Dermis blood vessel endothelial cell (primary cell): Measurements from ENCODE around the gene SLC35E4. TPM values are rescaled to one million over a fixed set of nuclear protein-coding genes. Genes with fewer than 3 reads are reported as not detected.
A peak's percentile ranks its signal among the peaks of the same experiment; 100 is the strongest.

Source experiments
- DNase-seq: peaks from one replicate; pipeline ENCODE4 v3.0.0; 2010
- total RNA-seq: library from RNA; depleted of rRNA; stranded (reverse); fragments of >200 nt; gene quantifications from 2 replicates; pipeline ENCODE4 v1.2.3, GENCODE V29; 2014

Gene SLC35E4
- total RNA-seq, 1 donor from 2014 or later: 40.7 TPM

DNA sequence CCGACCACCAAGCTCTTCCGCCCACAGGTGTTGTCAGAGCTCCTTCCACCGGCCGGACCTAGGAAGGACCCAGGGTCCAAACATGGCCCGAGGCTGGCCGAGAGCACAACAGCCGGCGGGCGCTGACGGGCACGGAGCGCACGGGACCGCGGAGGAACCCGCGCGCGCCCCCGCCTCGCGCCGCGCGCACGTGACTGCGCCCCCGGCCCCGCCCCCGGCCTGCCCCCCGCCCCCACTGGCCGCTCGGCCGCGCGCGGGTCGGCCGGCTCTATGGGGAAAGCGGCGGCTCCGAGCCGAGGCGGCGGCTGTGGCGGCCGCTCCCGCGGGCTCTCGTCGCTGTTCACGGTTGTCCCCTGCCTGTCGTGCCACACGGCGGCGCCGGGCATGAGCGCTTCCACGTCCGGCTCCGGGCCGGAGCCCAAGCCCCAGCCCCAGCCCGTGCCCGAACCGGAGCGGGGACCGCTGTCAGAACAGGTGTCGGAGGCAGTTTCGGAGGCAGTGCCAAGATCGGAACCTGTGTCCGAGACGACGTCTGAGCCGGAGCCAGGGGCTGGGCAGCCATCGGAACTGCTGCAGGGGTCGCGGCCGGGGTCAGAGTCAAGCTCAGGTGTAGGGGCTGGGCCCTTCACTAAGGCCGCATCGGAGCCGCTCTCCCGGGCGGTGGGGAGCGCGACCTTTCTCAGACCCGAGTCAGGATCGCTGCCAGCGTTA, 59.2 kb downstream of the SLC35E4 start, which contains the start of gene OSBP2:
TSS of gene OSBP2 (plus strand) at position 235 of the 711 bp plus-strand sequence. CDS start at position 271, 36 bp downstream.
- peak; percentile 55 for DNase-seq

DNA sequence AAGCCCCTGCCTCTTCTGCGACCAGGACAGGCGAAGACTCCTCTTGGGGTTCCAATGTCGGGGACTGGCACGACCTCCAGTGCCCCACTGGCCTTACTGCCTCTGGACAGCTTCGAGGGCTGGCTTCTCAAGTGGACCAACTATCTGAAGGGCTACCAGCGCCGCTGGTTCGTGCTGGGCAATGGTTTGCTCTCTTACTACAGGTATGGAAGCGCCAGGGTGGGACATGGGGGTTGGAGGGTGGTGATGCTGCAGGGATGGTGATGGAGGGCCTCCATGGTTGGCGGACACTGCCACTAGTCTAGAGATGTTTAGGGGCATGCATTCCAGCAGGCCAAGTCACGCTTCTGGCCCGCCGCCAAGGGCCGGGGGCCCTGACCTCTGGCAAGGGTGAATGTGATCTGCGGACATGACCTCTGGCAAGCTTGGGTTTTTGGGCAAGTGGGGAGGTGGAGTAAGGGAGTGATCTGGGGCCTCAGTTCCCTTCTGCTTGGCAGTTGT, 59.8 kb downstream of the SLC35E4 start:
- DNase-seq: no peak

- DNase-seq: no peak
These were observed 60.5 kb downstream of the SLC35E4 start for GRCh38 chr22:30695871-30696655.

Other genes starting within 250 kb of the SLC35E4 start
- gene RNF215, start 248.4 kb upstream of the SLC35E4 start, total RNA-seq: 15.1 and 29.3 TPM in 2 replicates
- gene SEC14L2, start 238.8 kb upstream of the SLC35E4 start, total RNA-seq: 16.2 and 17.0 TPM in 2 replicates
- gene MTFP1, start 210.0 kb upstream of the SLC35E4 start, total RNA-seq: 31.7 and 36.8 TPM in 2 replicates
- gene SEC14L3, start 163.8 kb upstream of the SLC35E4 start, total RNA-seq: not detected in 2 replicates
- 0.17 and 0.74 TPM in 2 replicates for gene SEC14L4, start 130.1 kb upstream of the SLC35E4 start, total RNA-seq
- 0.05 and 0.34 TPM in 2 replicates for gene SEC14L6, start 89.0 kb upstream of the SLC35E4 start, total RNA-seq
- 0.05 and 0.17 TPM in 2 replicates for gene GAL3ST1, start 61.1 kb upstream of the SLC35E4 start, total RNA-seq
- gene PES1, start 43.9 kb upstream of the SLC35E4 start, total RNA-seq: 67.2 and 98.6 TPM in 2 replicates
- 63.1 and 101 TPM in 2 replicates for gene TCN2, start 28.6 kb upstream of the SLC35E4 start, total RNA-seq
- 14.0 and 15.4 TPM in 2 replicates for gene DUSP18, start 32.1 kb downstream of the SLC35E4 start, total RNA-seq
- 14.4 and 18.0 TPM in 2 replicates for gene OSBP2, start 59.1 kb downstream of the SLC35E4 start, total RNA-seq